Measurements from ENCODE around the gene KREMEN1.

KREMEN1 gene

GRCh38 chr22:29089507-29089906 lies 16.7 kb downstream of the KREMEN1 start:
- no peak for DNase-seq (ENCODE audit: extremely low read depth, low read depth)
- no peak for TF ChIP-seq CTCF (IDR thresholded peaks at IDR 0.05; ENCODE audit: low read depth, low read length)

- TF ChIP-seq CTCF (IDR thresholded peaks at IDR 0.05; ENCODE audit: low read depth, low read length): no peak
- DNase-seq (ENCODE audit: extremely low read depth, low read depth): no peak
Observed at GRCh38 chr22:29090039-29090438, 17.2 kb downstream of the KREMEN1 start.

- no peak for DNase-seq (ENCODE audit: extremely low read depth, low read depth)
- no peak for TF ChIP-seq CTCF (IDR thresholded peaks at IDR 0.05; ENCODE audit: low read depth, low read length)
Observed at GRCh38 chr22:29092243-29092642, 19.4 kb downstream of the KREMEN1 start.

GRCh38 chr22:29093030-29093429 lies 20.2 kb downstream of the KREMEN1 start:
- DNase-seq (ENCODE audit: extremely low read depth, low read depth): no peak
- TF ChIP-seq CTCF (IDR thresholded peaks at IDR 0.05; ENCODE audit: low read depth, low read length): no peak

- TF ChIP-seq CTCF (IDR thresholded peaks at IDR 0.05; ENCODE audit: low read depth, low read length): no peak
- peak; percentile 67 for DNase-seq (ENCODE audit: extremely low read depth, low read depth)
Observed at GRCh38 chr22:29093501-29094300, 20.9 kb downstream of the KREMEN1 start.

- no peak for DNase-seq (ENCODE audit: extremely low read depth, low read depth)
- TF ChIP-seq CTCF (IDR thresholded peaks at IDR 0.05; ENCODE audit: low read depth, low read length): no peak
Observed at GRCh38 chr22:29095459-29095858, 22.6 kb downstream of the KREMEN1 start.

- DNase-seq (ENCODE audit: extremely low read depth, low read depth): no peak
- TF ChIP-seq CTCF (IDR thresholded peaks at IDR 0.05; ENCODE audit: low read depth, low read length): no peak
Observed at GRCh38 chr22:29096736-29097669, 24.2 kb downstream of the KREMEN1 start.
